Measurements from ENCODE around the gene FILIP1L.

Gene FILIP1L

GRCh38 chr3:99825004-99825640, 289.2 kb downstream of the FILIP1L start:
- no peak for DNase-seq

GRCh38 chr3:99823723-99824711, 290.3 kb downstream of the FILIP1L start:
- DNase-seq: no peak

- no peak for DNase-seq
Measured at GRCh38 chr3:99818818-99819217, 295.5 kb downstream of the FILIP1L start.

- peak; percentile 95 to 97 for DNase-seq
Measured at GRCh38 chr3:99817437-99818240, 296.7 kb downstream of the FILIP1L start, which contains the start of gene CMSS1. TSS of gene CMSS1 (plus strand) at chr3:99817862.

GRCh38 chr3:99817047-99817436, 297.3 kb downstream of the FILIP1L start:
- DNase-seq: peak in 1 of 2 experiments; percentile 32

- no peak for DNase-seq
Measured at GRCh38 chr3:99810403-99810802, 303.9 kb downstream of the FILIP1L start.

GRCh38 chr3:99809565-99809964, 304.7 kb downstream of the FILIP1L start:
- DNase-seq: no peak

- peak in 1 of 2 experiments; percentile 31 for DNase-seq
Measured at GRCh38 chr3:99808163-99808794, 306.0 kb downstream of the FILIP1L start.

- no peak for DNase-seq
Measured at GRCh38 chr3:99805160-99805559, 309.1 kb downstream of the FILIP1L start.

GRCh38 chr3:99803297-99803696, 311.0 kb downstream of the FILIP1L start:
- DNase-seq: no peak

GRCh38 chr3:99799422-99799821, 314.9 kb downstream of the FILIP1L start:
- no peak for DNase-seq

- DNase-seq: no peak
Measured at GRCh38 chr3:99795573-99795972, 318.7 kb downstream of the FILIP1L start.

GRCh38 chr3:99794485-99794884, 319.8 kb downstream of the FILIP1L start:
- no peak for DNase-seq

- DNase-seq: no peak
Measured at GRCh38 chr3:99789011-99789721, 325.1 kb downstream of the FILIP1L start.

Measured in activated T-cell treated with anti-CD3 and anti-CD28 coated beads, Interleukin-2, amount 50 U/mL, for 48 hours (primary cell).